HG02798 (cell line): ENCODE results near the gene AK5.

Experiments used
- ATAC-seq: cut with Tn5 transposase; IDR thresholded peaks from one replicate; pipeline ENCODE4 v1.9.1; 2021; ENCODE audit warnings: mild to moderate bottlenecking; ENCODE audit not compliant: unreplicated experiment, poor library complexity

Gene AK5

GRCh38 chr1:77281491-77282186 lies at the start of gene AK5:
Gene AK5, plus strand, starts transcription at chr1:77282019. Its CDS starts 295 bp downstream, at chr1:77282314.
- peak; percentile 53 for ATAC-seq

GRCh38 chr1:77232829-77233228 lies 49.0 kb upstream of the AK5 start:
- no peak for ATAC-seq

- ATAC-seq, result no peak
These were observed 47.7 kb upstream of the AK5 start for GRCh38 chr1:77234096-77234495.

- ATAC-seq, result no peak
These were observed 46.9 kb upstream of the AK5 start for GRCh38 chr1:77234943-77235342.

- ATAC-seq, result no peak
These were observed 43.4 kb upstream of the AK5 start for GRCh38 chr1:77238462-77238861.

GRCh38 chr1:77239311-77239710 lies 42.5 kb upstream of the AK5 start:
- no peak for ATAC-seq

GRCh38 chr1:77245830-77246229 lies 36.0 kb upstream of the AK5 start:
- no peak for ATAC-seq

- no peak for ATAC-seq
These were observed 31.7 kb upstream of the AK5 start for GRCh38 chr1:77250126-77250525.

GRCh38 chr1:77253211-77253610 lies 28.6 kb upstream of the AK5 start:
- no peak for ATAC-seq

- no peak for ATAC-seq
These were observed 18.1 kb upstream of the AK5 start for GRCh38 chr1:77263708-77264107.

- ATAC-seq, result no peak
These were observed 16.6 kb upstream of the AK5 start for GRCh38 chr1:77265180-77265579.

- no peak for ATAC-seq
These were observed 14.8 kb upstream of the AK5 start for GRCh38 chr1:77267035-77267434.

- ATAC-seq, result no peak
These were observed 9.8 kb upstream of the AK5 start for GRCh38 chr1:77271852-77272580.

GRCh38 chr1:77273891-77274290 lies 7.9 kb upstream of the AK5 start:
- ATAC-seq, result no peak

GRCh38 chr1:77275194-77275593 lies 6.6 kb upstream of the AK5 start:
- no peak for ATAC-seq

- ATAC-seq, result no peak
These were observed 4.9 kb upstream of the AK5 start for GRCh38 chr1:77276941-77277340.

GRCh38 chr1:77279929-77280328 lies 1.9 kb upstream of the AK5 start:
- no peak for ATAC-seq

GRCh38 chr1:77280962-77281361 lies 857 bp upstream of the AK5 start:
- no peak for ATAC-seq

- peak; percentile 45 for ATAC-seq
These were observed 507 bp downstream of the AK5 start for GRCh38 chr1:77282187-77282865.

- ATAC-seq, result no peak
These were observed 1.2 kb downstream of the AK5 start for GRCh38 chr1:77282866-77283539.
